Stimulated activated CD4-positive, alpha-beta T cell treated with anti-CD3 and anti-CD28 coated beads, Interleukin-1b, Interleukin-23, amount 100 ng/mL, for 4 hours (primary cell): ENCODE data around the gene CAPZA1.
A peak's percentile ranks its signal among the peaks of the same experiment; 100 is the strongest.
"Not testable (repeated sequence)": the region's sequence is repeated elsewhere in the genome, so short reads cannot be mapped to it uniquely, and the experiment has no call there.

Source experiments
- DNase-seq, 2 donors: peaks; one replicate each; pipeline ENCODE4 v3.0.0-alpha.2; 2020; ENCODE audit warnings: low read depth in 2 of 2

CAPZA1 gene

GRCh38 chr1:112626887-112627286 lies 7.3 kb downstream of the CAPZA1 start:
- DNase-seq = no peak

GRCh38 chr1:112628516-112628915 lies 8.9 kb downstream of the CAPZA1 start:
- DNase-seq = no peak

GRCh38 chr1:112629256-112629655 lies 9.6 kb downstream of the CAPZA1 start:
- DNase-seq = no peak

- no peak for DNase-seq
These were observed 14.0 kb downstream of the CAPZA1 start for GRCh38 chr1:112633628-112634027.

GRCh38 chr1:112634367-112634766 lies 14.7 kb downstream of the CAPZA1 start:
- no peak for DNase-seq

- DNase-seq = no peak
These were observed 16.4 kb downstream of the CAPZA1 start for GRCh38 chr1:112636056-112636455.

- no peak for DNase-seq
These were observed 17.1 kb downstream of the CAPZA1 start for GRCh38 chr1:112636597-112637253.

- DNase-seq = no peak
These were observed 17.9 kb downstream of the CAPZA1 start for GRCh38 chr1:112637254-112638109.

GRCh38 chr1:112638110-112638428 lies 18.4 kb downstream of the CAPZA1 start:
- DNase-seq = no peak

GRCh38 chr1:112640437-112640836 lies 20.8 kb downstream of the CAPZA1 start:
- DNase-seq = not testable (repeated sequence)

GRCh38 chr1:112643080-112643479 lies 23.4 kb downstream of the CAPZA1 start:
- no peak for DNase-seq

GRCh38 chr1:112646225-112646624 lies 26.6 kb downstream of the CAPZA1 start:
- DNase-seq = no peak

GRCh38 chr1:112651205-112651604 lies 31.6 kb downstream of the CAPZA1 start:
- DNase-seq = no peak

GRCh38 chr1:112665857-112666256 lies 46.2 kb downstream of the CAPZA1 start:
- DNase-seq = no peak

GRCh38 chr1:112666946-112667345 lies 47.3 kb downstream of the CAPZA1 start:
- DNase-seq = no peak

- no peak for DNase-seq
These were observed 52.4 kb downstream of the CAPZA1 start for GRCh38 chr1:112672009-112672408.

GRCh38 chr1:112672842-112673241 lies 53.2 kb downstream of the CAPZA1 start:
- DNase-seq = no peak

- DNase-seq = no peak
These were observed 54.2 kb downstream of the CAPZA1 start for GRCh38 chr1:112673592-112674439.

- peak; percentile 25 to 29 for DNase-seq
These were observed 54.9 kb downstream of the CAPZA1 start, which contains the start of gene MOV10 for GRCh38 chr1:112674440-112674985. Gene MOV10 (plus strand): TSS chr1:112674659. CDS start chr1:112674913, 254 bp downstream.

- peak in 1 of 2 donors; percentile 43 for DNase-seq
These were observed 55.5 kb downstream of the CAPZA1 start for GRCh38 chr1:112674986-112675727.

GRCh38 chr1:112675728-112676381 lies 56.2 kb downstream of the CAPZA1 start:
- DNase-seq = no peak
